Lower leg skin (tissue), 4 donors: ENCODE data around the gene SDCCAG8. TPM values are rescaled to one million over a fixed set of nuclear protein-coding genes. Genes with fewer than 3 reads are reported as not detected.

ENCODE experiments used
- DNase-seq, 2 donors: peaks; one replicate each; pipeline ENCODE4 v3.0.0-alpha.2; 2019; ENCODE audit warnings: low spot score in 2 of 2
- H3K4me3 ChIP-seq: fragments of 200-600 bp; sonication (generic); 2 replicates; pipeline ENCODE4 v1.5.1; 2017; ENCODE audit warnings: mild to moderate bottlenecking, low read depth; ENCODE audit not compliant: poor library complexity, severe bottlenecking
- POLR2A ChIP-seq, 2 donors: fragments of 450-650 bp; IDR thresholded peaks; one replicate each; pipeline ENCODE4 v1.6.1; 2016 to 2017; ENCODE audit warnings: antibody characterized with exemption in 2 of 2, mild to moderate bottlenecking in 1 of 2, moderate library complexity in 1 of 2
- WGBS, 2 donors: methylation state at CpG; one replicate each; pipeline ENCODE4 v1.1.5; 2018; 5-methylcytosine and 5-hydroxymethylcytosine counted together
- intact Hi-C: fragments of 100-400 bp; cut with DNase I; formaldehyde crosslinking; loops from one replicate; pipeline ENCODE4 v1.15.0; 2023; ENCODE audit warnings: low total_unique reads
- total RNA-seq, 4 donors: library from RNA; depleted of rRNA; stranded (reverse); fragments of >200 nt; gene quantifications; one replicate each; pipeline ENCODE4 v1.1.0, GENCODE V29; 2016
- TF ChIP-seq, protein P1 (sequence below), 3 donors: fragments of 450-650 bp; IDR thresholded peaks; one replicate each; pipeline ENCODE4 v1.5.1; 2016; ENCODE audit warnings: antibody characterized with exemption in 3 of 3, mild to moderate bottlenecking in 3 of 3, moderate library complexity in 2 of 3

The SDCCAG8 gene
- total RNA-seq, 4 donors from 2014 or later, result 20.0 to 53.6 (median 48.9) TPM

DNA sequence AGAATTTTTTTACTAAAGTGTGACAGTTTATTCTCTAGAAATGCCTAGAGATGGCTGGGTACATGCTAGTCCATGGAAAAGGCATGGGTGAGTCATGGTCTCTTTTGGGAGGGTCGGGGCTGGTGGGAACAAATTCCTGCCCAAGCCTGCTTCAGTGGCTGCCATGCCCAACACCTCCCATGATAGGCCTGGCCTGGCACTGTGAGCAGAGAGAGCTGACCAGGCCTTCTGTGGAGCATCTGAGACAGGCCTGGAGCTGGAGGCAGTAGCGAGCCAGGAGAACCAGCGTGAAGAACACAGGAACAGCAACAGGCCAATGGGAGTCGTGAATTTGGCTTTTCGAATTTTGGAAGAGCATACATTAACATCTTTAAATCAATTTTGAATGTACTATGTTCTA is 209.2 kb downstream of the SDCCAG8 start:
- intact Hi-C loops, result no loop called here
- no peak for DNase-seq
- WGBS, 2 donors, result 88 to 93% methylated on average over 5 of the region's 5 CpGs
- TF ChIP-seq POLR2A (IDR thresholded peaks at IDR 0.05), result no peak
- TF ChIP-seq, protein P1, sequence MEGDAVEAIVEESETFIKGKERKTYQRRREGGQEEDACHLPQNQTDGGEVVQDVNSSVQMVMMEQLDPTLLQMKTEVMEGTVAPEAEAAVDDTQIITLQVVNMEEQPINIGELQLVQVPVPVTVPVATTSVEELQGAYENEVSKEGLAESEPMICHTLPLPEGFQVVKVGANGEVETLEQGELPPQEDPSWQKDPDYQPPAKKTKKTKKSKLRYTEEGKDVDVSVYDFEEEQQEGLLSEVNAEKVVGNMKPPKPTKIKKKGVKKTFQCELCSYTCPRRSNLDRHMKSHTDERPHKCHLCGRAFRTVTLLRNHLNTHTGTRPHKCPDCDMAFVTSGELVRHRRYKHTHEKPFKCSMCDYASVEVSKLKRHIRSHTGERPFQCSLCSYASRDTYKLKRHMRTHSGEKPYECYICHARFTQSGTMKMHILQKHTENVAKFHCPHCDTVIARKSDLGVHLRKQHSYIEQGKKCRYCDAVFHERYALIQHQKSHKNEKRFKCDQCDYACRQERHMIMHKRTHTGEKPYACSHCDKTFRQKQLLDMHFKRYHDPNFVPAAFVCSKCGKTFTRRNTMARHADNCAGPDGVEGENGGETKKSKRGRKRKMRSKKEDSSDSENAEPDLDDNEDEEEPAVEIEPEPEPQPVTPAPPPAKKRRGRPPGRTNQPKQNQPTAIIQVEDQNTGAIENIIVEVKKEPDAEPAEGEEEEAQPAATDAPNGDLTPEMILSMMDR (IDR thresholded peaks at IDR 0.05), result no peak
- H3K4me3 ChIP-seq, result no peak overlapping the region

DNA sequence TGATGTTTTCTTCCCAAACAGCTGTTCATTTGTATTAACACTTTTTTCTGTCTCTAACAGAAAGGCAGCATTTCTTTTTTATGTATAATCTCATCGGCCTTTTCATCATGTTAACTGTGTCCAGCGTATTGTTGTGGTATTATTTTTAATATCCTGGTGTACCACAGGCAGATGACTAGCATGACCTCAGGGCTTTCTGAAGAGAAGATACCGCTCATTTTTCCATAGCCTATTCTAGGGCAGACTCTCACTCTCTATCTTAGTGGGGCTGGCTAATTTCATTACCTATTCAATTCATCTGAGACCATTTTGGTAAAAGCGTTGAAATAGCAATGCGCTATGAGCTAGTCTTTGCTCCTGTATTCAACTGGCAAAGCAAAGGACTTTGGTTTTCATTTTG is 209.9 kb downstream of the SDCCAG8 start:
- no peak overlapping the region for H3K4me3 ChIP-seq
- TF ChIP-seq POLR2A (IDR thresholded peaks at IDR 0.05), result no peak
- TF ChIP-seq, protein P1 (IDR thresholded peaks at IDR 0.05), result no peak
- DNase-seq, result no peak
- 70 to 76% methylated on average over 5 of the region's 5 CpGs for WGBS, 2 donors
- intact Hi-C loops, result no loop called here

DNA sequence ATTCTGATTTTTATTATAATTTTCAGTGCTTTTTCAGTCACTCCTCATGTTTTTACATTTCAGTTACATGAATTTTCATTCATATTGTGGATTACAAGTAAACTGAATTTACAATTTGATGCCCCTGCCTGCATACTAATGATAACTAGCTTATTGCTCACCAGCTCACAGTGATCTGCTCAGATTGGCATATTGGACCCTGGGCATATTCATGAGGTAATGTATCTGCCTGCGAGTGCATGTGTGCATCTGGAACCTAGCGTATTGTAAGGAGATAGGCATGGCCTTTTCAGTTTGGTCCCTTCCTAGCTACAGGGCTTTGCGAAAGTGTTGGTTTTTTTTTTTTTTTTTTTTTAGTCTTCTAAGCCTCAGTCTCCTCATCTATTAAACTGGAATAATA is 213.7 kb downstream of the SDCCAG8 start:
- TF ChIP-seq, protein P1 (IDR thresholded peaks at IDR 0.05), result no peak
- TF ChIP-seq POLR2A (IDR thresholded peaks at IDR 0.05), result no peak
- WGBS, 2 donors, result 90 to 97% methylated on average over 3 of the region's 3 CpGs
- intact Hi-C loops, result no loop called here

DNA sequence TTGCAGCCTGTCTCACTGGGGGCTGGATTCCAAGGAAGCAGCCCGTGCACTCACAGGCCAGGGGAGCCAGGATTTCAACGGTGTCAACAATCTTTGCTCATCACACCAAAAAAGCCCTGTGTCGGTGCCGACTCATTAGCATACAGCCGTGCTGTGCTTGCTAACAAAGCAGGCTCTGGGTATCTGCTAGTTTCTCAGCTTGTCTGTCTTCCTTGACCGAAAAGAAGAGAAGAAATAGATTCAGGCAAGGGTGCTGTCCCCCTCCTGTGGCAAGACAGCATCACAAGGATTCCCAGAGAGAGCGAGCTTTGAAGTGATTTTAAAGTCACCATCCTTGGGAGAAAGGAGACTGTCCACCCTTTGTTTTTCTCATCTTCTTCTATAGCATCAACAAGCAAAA is 214.7 kb downstream of the SDCCAG8 start:
- WGBS, 2 donors, result 71 to 78% methylated on average over 7 of the region's 7 CpGs
- TF ChIP-seq POLR2A (IDR thresholded peaks at IDR 0.05), result no peak
- TF ChIP-seq, protein P1 (IDR thresholded peaks at IDR 0.05), result no peak
- DNase-seq, result no peak
- H3K4me3 ChIP-seq, result no peak overlapping the region
- intact Hi-C loops, result no loop called here

More for the DNA sequence above, 213.7 kb downstream of the SDCCAG8 start:
- DNase-seq, result no peak
- no peak overlapping the region for H3K4me3 ChIP-seq

DNA sequence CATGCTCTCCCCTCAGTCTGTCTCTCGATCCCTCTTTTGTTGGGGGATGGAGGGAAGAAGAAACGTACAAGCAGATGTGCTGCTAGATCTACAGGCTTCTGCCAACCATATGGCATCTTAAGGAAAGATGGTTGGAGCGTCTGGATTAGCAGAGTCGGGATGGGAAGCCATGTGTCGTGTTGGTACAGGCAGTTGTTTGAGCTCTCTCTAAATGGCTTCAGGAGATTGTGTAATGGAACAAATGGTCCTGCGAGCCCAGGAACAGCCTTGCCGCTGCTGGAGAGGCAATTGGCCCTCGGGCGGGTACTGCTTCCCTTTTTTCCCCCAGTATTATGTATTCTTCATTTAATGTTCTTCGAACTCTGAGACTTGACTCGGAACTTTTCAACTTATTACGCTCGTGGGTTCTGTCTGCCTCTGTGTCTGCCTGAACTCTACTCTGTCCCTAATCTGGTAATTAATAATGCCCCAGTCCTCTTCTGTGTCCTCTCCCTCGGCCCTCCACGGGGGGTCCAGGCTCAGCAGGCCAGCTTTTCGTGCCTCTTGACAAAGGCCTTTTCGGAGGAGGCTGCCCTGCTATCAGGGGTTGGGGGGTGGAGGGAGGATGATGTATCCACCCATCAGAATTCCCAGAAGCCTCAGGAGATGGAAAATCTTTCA is 215.3 kb downstream of the SDCCAG8 start:
- TF ChIP-seq POLR2A (IDR thresholded peaks at IDR 0.05), result no peak
- TF ChIP-seq, protein P1 (IDR thresholded peaks at IDR 0.05), result no peak
- H3K4me3 ChIP-seq, result no peak overlapping the region
- intact Hi-C loops, result no loop called here
- no peak for DNase-seq
- WGBS, 2 donors, result 83 to 85% methylated on average over 17 of the region's 17 CpGs
